ENCODE measurements around the gene PRR14.

The PRR14 gene

DNA sequence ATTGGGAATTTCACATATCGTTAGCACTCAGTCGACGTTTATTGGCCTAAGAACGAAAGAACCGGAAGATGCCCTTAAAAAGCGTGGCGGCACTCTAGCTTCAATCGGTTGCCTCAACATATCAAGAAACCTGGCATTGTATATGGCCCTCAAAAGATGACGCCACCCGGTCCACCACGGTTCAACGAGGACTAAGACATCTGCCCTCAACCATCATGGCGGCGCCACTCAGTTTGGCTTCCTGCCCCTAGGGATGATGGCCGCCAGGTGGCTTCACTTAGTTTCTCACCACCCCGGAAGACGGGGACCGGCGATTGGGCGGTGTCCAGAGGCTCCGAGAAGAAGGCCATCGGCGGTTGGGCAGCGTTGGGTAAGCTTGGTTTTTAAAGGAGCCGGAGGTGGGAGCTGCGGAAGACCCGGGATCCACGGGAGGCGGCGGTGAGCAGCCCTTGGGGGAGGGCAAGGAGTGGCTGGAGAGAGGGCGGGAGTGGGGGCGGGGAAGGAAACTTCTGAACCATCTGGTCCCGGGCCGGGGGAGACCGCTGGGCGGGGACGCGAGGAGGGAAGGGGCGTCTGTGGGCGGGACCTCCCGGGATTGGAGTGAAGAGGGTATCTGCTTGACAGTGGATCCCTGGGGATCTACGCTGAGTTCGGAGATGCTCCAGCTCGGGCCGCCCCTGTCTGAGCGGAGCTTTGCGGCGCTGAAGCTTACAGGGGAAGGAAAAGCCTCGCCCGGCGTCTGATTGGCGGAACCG, at the start of gene PRR14:
Gene PRR14, plus strand, starts transcription at position 592 of the 755 bp plus-strand sequence. CDS start 686 bp downstream, outside the sequence.
- peak; percentile 96 to 99 (median 98) for DNase-seq (ENCODE audit: low read depth in 2 of 3, low spot score in 1 of 3)

DNA sequence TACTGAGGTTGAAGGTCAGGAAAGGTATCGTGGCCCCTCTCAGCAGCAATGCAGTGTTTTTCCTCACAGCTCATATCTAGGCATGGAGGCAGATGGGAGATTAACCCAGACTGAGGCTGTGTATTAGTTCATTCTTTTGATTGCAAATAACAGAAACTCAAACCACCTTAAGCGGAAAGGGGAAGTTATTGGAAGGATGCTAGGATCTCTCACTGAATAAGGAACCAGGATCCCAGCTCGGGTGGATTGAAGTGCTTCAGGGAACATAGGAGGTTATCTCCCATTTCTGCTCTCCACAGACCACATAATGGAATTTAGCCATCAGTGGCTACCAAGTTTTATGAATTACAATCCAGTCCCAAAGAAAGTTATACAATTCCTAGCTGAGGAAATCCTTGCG, 48.8 kb upstream of the PRR14 start:
- no peak for DNase-seq (ENCODE audit: low read depth in 2 of 3, low spot score in 1 of 3)

DNA sequence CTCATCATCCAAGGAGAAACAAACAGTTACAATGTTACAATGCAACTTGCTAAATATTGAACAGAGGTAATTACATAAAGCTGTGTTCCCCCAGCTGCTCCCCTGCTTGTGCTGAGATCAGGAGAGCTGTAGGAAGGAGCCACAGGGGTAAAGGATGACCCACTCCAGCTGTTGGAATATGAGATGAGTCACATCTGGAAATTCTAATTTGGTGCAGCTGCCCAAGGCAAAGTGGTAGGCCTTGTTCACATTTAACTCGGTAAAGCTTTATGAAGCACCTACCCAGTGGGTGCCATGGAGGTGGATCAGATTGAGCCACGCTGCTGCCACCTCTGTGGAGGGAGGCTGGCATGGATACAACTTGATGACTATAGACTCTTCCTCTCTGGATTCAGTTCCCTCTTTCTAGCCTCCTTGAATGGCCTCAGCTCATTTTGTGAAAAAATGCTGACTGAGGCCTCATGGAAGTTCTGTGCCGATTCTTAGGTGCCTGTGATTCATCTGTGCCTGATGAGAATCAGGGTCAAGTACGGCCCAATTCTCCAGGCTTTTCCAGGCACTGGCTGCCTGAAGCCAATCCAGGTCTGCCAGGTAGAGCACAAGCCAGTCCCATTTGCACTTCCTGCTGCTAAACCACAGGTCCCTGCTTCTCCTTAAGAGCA, 48.0 kb upstream of the PRR14 start:
- no peak for DNase-seq (ENCODE audit: low read depth in 2 of 3, low spot score in 1 of 3)

DNA sequence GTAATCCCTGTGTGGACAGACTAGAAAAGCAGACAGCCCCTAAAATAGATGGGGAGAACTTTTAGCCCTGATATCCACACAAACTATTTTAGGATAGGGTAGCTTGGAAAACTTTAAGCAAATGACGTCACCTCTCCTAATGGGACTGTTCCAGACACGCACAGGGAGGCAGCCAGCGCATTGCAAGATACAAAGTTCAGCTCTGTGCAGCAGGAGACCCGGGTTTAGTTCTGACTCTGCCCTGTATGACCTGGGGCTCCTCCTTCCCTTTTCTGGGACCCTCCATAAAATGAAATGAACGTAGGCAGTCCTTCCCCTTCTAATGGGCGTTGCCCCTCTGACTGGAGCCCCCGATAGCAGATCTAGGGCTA, 46.8 kb upstream of the PRR14 start:
- DNase-seq (ENCODE audit: low read depth in 2 of 3, low spot score in 1 of 3): no peak

DNA sequence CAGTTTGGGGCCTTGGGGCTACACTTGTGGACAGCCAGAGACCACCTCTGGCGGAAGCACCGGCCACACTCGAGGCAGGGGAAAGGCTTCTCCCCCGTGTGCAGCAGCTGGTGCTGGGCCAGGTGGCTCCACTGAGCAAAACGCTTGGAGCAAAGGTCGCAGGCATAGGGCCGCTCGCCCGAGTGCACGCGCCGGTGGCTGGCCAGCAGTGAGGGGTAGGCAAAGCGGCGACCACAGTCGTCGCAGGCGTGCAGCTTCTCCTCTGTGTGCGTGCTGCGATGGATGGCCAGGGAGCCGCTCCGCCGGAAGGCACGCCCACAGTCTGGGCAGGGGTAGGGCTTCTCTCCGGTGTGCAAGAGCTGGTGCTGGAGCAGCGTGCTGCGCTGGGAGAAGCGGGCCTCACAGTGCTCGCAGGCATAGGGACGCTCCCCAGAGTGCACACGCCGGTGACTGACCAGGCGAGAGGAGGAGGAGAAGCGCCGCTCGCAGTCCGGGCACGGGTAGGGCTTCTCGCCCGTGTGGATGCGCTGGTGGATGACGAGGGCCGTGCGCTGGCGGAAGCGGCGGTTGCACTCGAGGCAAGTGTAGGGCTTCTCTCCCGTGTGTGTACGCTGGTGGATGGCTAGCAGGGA, 46.3 kb upstream of the PRR14 start:
- DNase-seq (ENCODE audit: low read depth in 2 of 3, low spot score in 1 of 3): no peak

DNA sequence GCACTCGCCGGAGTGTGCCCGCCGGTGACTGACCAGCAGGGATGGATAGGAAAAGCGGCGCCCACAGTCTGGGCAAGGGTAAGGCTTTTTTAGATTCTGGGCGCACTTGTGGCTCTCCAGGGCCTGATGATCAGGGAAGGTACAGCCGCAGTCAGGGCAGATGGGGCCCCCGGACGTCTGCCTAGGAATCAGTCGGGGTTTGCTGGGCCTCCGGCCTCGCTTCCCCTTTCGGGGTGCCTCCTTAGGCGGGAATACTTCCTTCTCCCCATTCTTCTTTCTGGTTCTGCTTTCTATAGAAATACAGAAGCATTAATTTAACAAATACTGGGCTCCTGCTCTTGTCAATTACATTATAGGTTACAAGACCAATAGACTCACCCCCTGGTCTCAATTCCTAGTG, 45.6 kb upstream of the PRR14 start:
- no peak for DNase-seq (ENCODE audit: low read depth in 2 of 3, low spot score in 1 of 3)

DNA sequence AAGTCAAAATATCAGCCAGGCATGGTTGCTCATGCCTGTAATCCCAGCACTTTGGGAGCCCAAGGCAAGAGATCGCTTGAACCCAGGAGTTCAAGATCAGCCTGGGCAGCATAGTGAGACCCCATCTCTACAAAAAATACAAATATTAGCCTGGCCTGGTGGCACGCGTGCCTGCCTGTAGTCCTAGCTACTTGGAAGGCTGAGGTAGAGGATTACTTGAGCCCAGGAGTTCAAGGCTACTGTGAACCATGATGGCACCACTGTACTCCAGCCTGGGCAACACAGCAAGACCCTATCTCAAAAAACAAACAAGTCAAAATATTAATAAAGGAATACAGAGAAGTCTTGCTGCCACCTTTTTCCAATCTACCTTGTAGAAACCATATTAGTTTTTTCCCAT, 44.8 kb upstream of the PRR14 start:
- no peak for DNase-seq (ENCODE audit: low read depth in 2 of 3, low spot score in 1 of 3)

DNA sequence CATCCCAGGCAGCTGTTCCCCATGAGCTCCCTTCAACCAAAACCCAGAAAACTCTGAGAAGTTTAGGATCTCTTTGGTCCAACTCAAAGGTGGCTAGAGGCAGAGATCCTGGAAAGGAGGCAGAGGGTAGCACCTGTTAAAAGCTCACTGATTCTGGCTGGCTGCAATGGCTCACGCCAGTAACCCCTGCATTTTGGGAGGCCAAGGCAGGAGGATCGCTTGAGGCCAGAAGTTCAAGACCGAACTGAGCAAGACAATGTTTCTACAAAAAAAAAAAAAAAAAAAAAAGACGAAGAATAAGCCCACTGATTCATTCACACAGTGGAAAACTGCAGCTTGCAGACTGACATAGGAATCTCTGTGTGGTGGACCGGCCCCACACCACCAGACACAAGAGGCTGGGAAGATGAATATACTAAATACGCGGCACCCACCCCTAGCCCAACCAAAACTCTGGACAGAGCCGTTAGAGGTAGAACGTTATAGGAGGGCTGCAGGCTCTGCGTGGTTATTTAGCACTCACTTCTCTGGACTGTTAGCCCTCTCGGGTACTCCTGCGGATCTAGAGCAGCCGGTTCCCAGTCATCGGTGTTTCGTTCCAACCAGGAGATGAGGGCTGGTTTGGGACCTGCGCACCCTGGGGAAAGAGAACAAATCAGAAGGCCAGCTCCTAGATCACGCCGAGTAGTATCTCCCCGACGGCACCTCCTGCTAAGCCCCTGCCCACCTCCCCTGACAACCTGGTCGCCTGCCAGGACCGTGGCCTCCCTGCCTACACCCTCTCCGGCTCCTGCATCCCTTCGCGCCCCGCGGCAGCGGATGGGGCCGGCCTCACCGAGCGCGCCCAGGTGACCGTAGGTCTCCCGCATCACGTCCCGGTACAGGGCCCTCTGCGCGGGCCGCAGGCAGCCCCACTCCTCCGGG, 41.5 kb upstream of the PRR14 start:
- DNase-seq (ENCODE audit: low read depth in 2 of 3, low spot score in 1 of 3): peak in 2 of 3 donors; percentile 26 to 35

DNA sequence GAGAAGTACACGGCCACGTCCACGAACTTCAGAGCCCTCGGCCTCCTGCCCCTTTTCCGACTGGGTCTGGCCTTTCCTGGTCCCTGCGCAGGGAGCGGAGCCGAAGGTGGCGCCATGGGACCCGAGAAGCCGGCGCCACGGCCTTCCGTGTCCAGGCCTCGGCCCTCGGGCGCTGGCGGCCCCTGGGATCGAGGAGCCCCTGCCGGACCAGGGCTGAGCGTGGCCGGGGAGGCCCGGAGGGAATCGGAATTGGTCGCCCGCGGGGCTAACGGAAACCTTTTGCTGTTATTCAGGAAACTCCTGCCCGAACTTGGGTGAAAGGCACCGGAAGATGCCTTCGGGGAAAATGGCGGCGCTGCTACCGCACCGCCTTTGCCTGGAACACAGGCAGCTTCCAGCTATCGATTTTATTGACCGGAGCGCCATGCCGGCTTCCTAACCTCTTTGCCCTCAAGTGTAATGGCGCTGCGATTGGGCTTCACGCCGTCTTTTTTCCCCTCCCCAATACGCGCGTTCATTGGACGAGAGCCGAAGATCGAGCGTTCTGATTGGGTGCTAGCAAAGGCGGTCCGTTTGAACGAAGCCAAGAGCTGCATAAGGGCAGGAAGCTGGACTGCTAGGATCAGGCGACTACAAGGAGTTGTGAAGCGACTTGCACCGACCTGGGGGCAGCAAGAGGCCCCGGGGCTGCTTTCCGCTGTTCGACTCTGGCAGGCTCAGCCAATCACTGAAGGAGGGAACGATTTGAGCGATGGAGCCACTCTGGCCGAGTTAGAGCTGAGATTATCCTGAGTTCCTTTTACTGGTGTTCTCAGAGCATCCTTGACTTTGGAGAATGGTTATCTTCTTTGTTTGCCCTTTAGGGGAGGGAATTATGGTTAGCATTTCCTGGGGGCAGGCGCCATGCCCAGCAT, 40.6 kb upstream of the PRR14 start, which contains the start of gene ZNF689:
Gene ZNF689, minus strand, starts transcription at position 464 of the 914 bp plus-strand sequence. Its CDS starts 348 bp downstream, at position 116.
- DNase-seq (ENCODE audit: low read depth in 2 of 3, low spot score in 1 of 3): peak; percentile 90 to 96 (median 94)

DNA sequence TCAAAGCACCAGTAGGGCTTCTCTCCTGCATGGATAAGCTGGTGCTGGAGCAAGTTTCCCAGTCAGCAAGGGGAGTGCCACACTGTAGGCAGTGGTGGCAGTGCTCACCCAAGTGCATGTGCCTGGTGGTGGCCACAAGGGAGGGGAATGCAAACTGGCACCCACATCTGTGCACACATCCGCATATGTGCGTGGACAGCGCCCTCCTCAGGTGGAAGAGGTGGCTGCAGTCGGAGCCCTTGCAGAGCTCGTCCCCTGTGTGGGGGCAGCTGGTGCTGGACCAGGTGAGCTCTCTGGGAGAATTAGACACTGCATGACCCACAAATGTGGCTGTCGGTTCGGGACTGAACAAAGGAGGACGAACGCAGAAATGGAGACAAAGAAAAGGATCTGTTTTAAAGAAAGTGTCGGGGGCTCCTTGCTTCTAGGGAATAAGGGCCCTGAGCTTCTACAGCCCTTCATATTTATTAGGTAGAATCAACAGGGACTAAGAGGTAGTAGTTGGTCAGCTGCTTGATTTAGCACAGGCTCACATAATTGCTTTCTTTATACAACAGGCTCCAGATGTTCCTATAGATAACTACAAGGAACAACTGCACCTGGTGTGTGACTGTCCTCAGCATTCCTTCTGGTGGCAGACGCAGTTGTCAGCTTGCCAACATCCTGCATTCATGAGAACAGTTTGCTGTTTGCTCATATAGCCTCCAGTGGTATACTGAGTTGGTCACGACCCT, 35.2 kb upstream of the PRR14 start:
- peak; percentile 80 to 87 (median 80) for DNase-seq (ENCODE audit: low read depth in 2 of 3, low spot score in 1 of 3)

DNA sequence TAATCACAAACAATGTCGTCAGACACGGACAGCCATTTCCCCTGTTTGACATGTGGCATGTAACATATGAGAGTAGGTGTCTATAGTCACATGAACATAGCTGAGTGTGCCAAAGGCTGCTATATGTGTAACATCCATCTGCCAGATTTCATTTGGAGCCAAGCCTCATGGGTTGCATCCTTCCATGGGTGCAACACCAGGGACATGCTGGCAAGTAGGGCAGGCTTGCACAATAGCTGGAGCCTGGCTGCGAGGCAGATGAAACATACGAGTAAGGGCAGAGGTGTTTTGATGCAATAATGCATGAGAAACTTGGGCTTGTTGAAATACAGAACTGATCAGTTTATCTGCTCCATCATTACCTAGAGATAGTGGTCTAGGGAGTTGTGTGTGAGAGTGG, 31.6 kb upstream of the PRR14 start:
- no peak for DNase-seq (ENCODE audit: low read depth in 2 of 3, low spot score in 1 of 3)

DNA sequence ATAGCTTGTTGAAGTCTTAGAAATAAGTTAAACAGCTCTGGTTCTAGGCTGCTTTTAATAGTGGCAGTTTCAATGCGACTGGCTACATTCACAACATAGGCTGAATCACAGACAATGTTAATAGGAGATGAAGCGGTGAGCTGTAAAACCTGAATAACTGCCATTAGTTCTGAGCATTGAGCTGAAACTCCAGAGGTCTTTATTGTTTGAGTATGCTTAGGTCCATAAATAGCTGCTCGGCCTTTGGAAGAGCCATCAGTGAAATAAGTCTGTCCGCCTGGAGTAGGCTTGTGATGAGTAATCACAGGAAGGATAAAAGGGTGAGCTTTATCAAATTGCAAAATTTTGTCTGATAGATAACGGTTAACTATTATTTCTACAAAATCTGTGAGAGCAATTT, 31.1 kb upstream of the PRR14 start:
- no peak for DNase-seq (ENCODE audit: low read depth in 2 of 3, low spot score in 1 of 3)

DNA sequence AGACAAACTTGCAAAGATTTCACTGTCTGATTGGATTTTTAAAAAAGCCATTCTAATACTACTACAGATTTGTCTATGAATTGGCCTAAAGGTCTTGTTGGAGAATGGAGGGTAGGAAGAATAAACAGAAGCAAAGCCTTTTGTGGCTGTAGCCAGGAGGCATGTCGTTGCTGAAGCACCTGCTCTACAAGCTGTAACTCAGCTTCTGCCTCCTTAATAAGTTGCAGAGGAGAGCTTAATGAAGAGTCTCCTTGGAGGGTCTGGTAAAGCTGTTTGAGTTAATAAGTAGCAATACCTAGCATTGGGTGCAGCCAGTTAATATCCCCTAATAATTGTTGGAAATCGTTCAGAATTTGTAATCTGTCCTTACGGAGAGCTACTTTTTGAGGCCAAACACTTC, 30.6 kb upstream of the PRR14 start:
- no peak for DNase-seq (ENCODE audit: low read depth in 2 of 3, low spot score in 1 of 3)

DNA sequence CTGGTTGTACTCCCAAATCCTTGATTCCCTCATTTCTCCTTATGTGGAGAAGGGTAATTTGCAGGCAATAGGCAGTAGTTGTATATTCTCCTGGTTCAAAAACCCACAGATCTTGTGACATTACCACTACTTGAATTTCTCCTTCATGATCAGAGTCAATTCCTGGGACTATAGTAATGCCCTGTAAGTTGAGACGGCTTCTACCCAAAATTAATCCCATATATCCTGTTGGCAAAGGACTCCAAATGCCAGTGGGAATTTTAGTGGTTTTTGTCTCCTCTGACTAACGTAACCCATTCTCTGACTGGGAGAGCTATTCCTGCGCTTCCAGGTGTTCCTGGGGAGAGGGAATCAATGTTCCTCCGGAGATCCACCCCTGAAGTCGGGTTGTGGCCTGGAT, 29.0 kb upstream of the PRR14 start:
- DNase-seq (ENCODE audit: low read depth in 2 of 3, low spot score in 1 of 3): no peak

DNA sequence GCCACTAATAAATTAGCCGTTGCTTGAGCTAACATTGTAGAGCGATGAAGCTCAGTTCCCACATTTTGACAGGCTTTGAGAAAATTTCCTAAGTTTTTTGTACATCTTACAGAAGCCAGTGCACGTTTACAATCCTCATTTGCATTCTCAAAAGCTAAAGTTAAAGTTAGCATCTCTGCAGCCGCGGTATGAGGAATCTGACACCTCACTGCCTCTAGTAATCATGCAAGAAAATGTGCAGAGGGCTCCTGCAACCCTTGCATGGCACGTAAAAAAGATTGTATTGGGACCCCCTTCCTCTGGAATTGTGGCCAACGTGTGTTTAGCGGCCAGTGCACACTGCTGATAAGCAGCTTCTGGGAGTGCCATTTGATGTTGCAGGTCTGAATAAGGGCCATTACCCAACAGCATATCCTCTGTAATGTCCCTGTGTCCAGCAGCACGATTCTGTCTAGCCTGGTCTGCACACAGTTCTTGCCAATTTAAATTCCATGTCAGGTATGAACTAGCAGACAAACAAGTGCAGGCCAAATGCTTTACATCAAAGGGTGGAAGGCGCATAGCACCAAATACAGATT, 28.2 kb upstream of the PRR14 start:
- no peak for DNase-seq (ENCODE audit: low read depth in 2 of 3, low spot score in 1 of 3)

DNA sequence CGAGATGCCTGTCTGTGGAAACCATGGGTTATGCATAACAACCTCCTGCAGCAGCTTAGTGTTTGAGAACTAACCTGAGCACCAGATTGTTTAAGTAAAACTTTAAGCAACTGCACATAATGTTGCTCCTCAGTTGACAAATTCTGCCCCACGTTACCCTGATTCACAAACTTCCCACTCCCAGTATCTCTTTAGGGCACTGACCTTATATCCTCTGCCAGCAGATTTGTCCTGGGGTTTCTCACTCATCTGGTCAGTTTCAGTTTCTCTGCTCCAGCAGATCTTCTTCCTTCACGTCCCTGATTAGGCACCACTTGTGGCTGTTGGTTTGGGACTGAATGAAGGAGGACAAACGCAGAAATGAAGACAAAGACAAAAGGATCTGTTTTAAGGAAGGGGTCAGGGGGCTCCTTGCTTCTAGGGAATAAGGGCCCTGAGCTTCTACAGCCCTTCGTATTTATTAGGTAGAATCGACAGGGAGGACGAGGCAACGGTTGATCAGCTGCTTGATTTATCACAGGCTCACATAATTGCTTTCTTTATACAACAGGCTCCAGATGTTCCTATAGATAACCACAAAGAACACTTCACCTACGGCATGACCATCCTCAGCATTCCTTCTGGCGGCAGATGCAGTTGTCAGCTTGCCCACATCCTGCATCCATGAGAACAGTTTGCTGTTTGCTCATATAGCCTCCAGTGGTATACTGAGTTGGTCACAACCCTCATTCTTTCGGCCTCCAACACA, 27.1 kb upstream of the PRR14 start:
- DNase-seq (ENCODE audit: low read depth in 2 of 3, low spot score in 1 of 3): no peak

DNA sequence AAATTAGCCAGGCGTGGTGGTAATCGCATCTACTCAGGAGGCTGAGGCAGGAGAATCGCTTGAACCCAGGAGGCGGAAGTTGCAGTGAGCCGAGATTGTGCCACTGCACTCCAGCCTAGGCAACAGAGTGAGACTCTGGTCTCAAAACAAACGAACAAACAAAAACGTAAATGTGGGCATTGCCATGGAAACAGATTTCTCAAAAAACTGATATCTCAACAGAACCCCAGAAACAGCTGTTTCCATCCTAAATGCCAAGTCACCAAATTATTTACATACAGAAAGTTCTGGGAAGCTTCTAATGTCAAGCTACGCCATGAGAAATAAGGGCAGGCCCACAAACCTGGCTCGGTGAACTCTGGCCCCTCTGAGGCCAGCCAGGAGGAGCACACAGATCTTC, 24.5 kb upstream of the PRR14 start:
- DNase-seq (ENCODE audit: low read depth in 2 of 3, low spot score in 1 of 3): no peak
